Muscle of leg (tissue), 11 donors: Measurements from ENCODE around the gene RAB8B. TPM values are rescaled to one million over a fixed set of nuclear protein-coding genes. Genes with fewer than 3 reads are reported as not detected.

Source experiments
- DNase-seq: peaks from one replicate; pipeline ENCODE4 v3.0.0; 2013
- H3K27ac ChIP-seq: one replicate; pipeline ENCODE4 v1.5.1; 2013; ENCODE audit warnings: mild to moderate bottlenecking, low read length, control low read depth
- H3K27me3 ChIP-seq: one replicate; pipeline ENCODE4 v1.6.1; 2013; ENCODE audit warnings: low read length; ENCODE audit not compliant: control insufficient read depth, insufficient read depth
- H3K36me3 ChIP-seq: one replicate; pipeline ENCODE4 v1.6.1; 2013; ENCODE audit warnings: low read length; ENCODE audit not compliant: control insufficient read depth, insufficient read depth
- H3K4me1 ChIP-seq: one replicate; pipeline ENCODE4 v1.6.1; 2013; ENCODE audit warnings: low read length; ENCODE audit not compliant: control insufficient read depth, insufficient read depth
- H3K4me3 ChIP-seq: one replicate; pipeline ENCODE4 v1.5.1; 2013; ENCODE audit warnings: low read length, control low read depth
- H3K9me3 ChIP-seq: replicated peaks from 2 replicates; pipeline ENCODE4 v1.6.1; 2013; ENCODE audit warnings: low read depth, low read length; ENCODE audit not compliant: control insufficient read depth
- WGBS: methylation state at CpG from one replicate; pipeline ENCODE4 v1.1.5; 2013; ENCODE audit warnings: missing lambda C conversion rate; ENCODE audit not compliant: insufficient coverage; 5-methylcytosine and 5-hydroxymethylcytosine counted together
- polyA plus RNA-seq, 8 donors: library from polyadenylated mRNA; unstranded; fragments of 120-200 nt; gene quantifications; one replicate each; pipeline versions ENCODE4 v1.2.1 to v1.2.3, GENCODE V29; 2013; ENCODE audit warnings: inconsistent platforms in 1 of 8, low replicate concordance in 1 of 8; ENCODE audit not compliant: insufficient read length in 8 of 8, insufficient read depth in 1 of 8
- total RNA-seq: library from RNA; stranded (reverse); fragments of 120-200 nt; gene quantifications from one replicate; pipeline ENCODE4 v1.2.4, GENCODE V29; 2013

The RAB8B gene
- total and polyA plus RNA-seq, 9 donors, result 13.2 to 24.7 (median 19.0) TPM

GRCh38 chr15:63157118-63157843 is 32.1 kb upstream of the RAB8B start, which contains the start of gene RPS27L:
Gene RPS27L (minus strand): TSS chr15:63157477. CDS start chr15:63157405, 72 bp downstream.
- under 1% methylated on average over 52 of the region's 60 CpGs for WGBS
- Histone ChIP-seq H3K36me3 (peaks cover 6% of the 10 kb centered on the region), H3K9me3 (no peaks in the 10 kb centered on the region), H3K27ac (peak within 1 kb of the TSS; percentile 98), H3K4me1 (peaks cover 8% of the 10 kb centered on the region), H3K4me3 (peak within 1 kb of the TSS; percentile 94), H3K27me3 (no peaks in the 10 kb centered on the region)
- DNase-seq, result peak; percentile 97

GRCh38 chr15:63157891-63158431 is 31.4 kb upstream of the RAB8B start:
- Histone ChIP-seq H3K4me3 (peak overlapping the region; percentile 94), H3K4me1 (peaks cover 8% of the 10 kb centered on the region), H3K27ac (peak overlapping the region; percentile 98), H3K9me3 (no peaks in the 10 kb centered on the region), H3K36me3 (peaks cover 2% of the 10 kb centered on the region), H3K27me3 (no peaks in the 10 kb centered on the region)
- peak; percentile 93 for DNase-seq
- 30% methylated on average over 2 of the region's 18 CpGs for WGBS

- Histone ChIP-seq H3K4me3 (no peak overlapping the region), H3K36me3 (no peaks in the 10 kb centered on the region), H3K27me3 (no peaks in the 10 kb centered on the region), H3K9me3 (no peaks in the 10 kb centered on the region), H3K27ac (no peak overlapping the region), H3K4me1 (peaks cover 6% of the 10 kb centered on the region)
- DNase-seq, result no peak
These were observed 28.8 kb upstream of the RAB8B start for GRCh38 chr15:63160638-63161037.

- DNase-seq, result no peak
- peaks cover 4% of the 10 kb centered on the region for H3K4me1 ChIP-seq
- no peaks in the 10 kb centered on the region for H3K36me3 ChIP-seq
- WGBS, result 58% methylated on average over 1 of the region's 4 CpGs
- H3K4me3 ChIP-seq, result no peak overlapping the region
- H3K27me3 ChIP-seq, result no peaks in the 10 kb centered on the region
- H3K27ac ChIP-seq, result no peak overlapping the region
- H3K9me3 ChIP-seq, result no peaks in the 10 kb centered on the region
These were observed 26.2 kb upstream of the RAB8B start for GRCh38 chr15:63163217-63163616.

- peaks cover 9% of the 10 kb centered on the region for H3K4me1 ChIP-seq
- no peaks in the 10 kb centered on the region for H3K27me3 ChIP-seq
- no peak overlapping the region for H3K27ac ChIP-seq
- WGBS, result no CpG with 5 or more reads among the region's 6 CpGs
- no peak for DNase-seq
- no peaks in the 10 kb centered on the region for H3K36me3 ChIP-seq
- H3K9me3 ChIP-seq, result no peaks in the 10 kb centered on the region
- no peak overlapping the region for H3K4me3 ChIP-seq
These were observed 24.1 kb upstream of the RAB8B start for GRCh38 chr15:63165166-63165859.

- DNase-seq, result no peak
- Histone ChIP-seq H3K9me3 (no peaks in the 10 kb centered on the region), H3K4me1 (peaks cover 10% of the 10 kb centered on the region), H3K36me3 (no peaks in the 10 kb centered on the region), H3K4me3 (no peak overlapping the region), H3K27me3 (no peaks in the 10 kb centered on the region), H3K27ac (no peak overlapping the region)
- no CpG with 5 or more reads among the region's 2 CpGs for WGBS
These were observed 23.2 kb upstream of the RAB8B start for GRCh38 chr15:63166219-63166618.

- no peak overlapping the region for H3K4me3 ChIP-seq
These were observed 19.6 kb upstream of the RAB8B start for GRCh38 chr15:63169788-63170187.

GRCh38 chr15:63172376-63172775 is 17.0 kb upstream of the RAB8B start:
- Histone ChIP-seq H3K27me3 (no peaks in the 10 kb centered on the region), H3K36me3 (no peaks in the 10 kb centered on the region), H3K4me1 (peaks cover 20% of the 10 kb centered on the region), H3K4me3 (no peak overlapping the region), H3K9me3 (no peaks in the 10 kb centered on the region), H3K27ac (no peak overlapping the region)
- WGBS, result 100% methylated on average over 2 of the region's 5 CpGs
- DNase-seq, result no peak

More at GRCh38 chr15:63169788-63170187, 19.6 kb upstream of the RAB8B start:
- Histone ChIP-seq H3K4me1 (peaks cover 20% of the 10 kb centered on the region), H3K36me3 (no peaks in the 10 kb centered on the region), H3K9me3 (no peaks in the 10 kb centered on the region), H3K27ac (no peak overlapping the region), H3K27me3 (no peaks in the 10 kb centered on the region)
- DNase-seq, result peak; percentile 50
- 61% methylated on average over 2 of the region's 2 CpGs for WGBS

GRCh38 chr15:63172851-63173451 is 16.5 kb upstream of the RAB8B start:
- no peak overlapping the region for H3K27ac ChIP-seq
- H3K4me3 ChIP-seq, result no peak overlapping the region
- peaks cover 20% of the 10 kb centered on the region for H3K4me1 ChIP-seq
- DNase-seq, result peak; percentile 59
- H3K36me3 ChIP-seq, result no peaks in the 10 kb centered on the region
- no peaks in the 10 kb centered on the region for H3K9me3 ChIP-seq
- no peaks in the 10 kb centered on the region for H3K27me3 ChIP-seq
- WGBS, result 67% methylated on average over 1 of the region's 3 CpGs

GRCh38 chr15:63176302-63176701 is 13.1 kb upstream of the RAB8B start:
- Histone ChIP-seq H3K27me3 (no peaks in the 10 kb centered on the region), H3K4me3 (no peak overlapping the region), H3K9me3 (no peaks in the 10 kb centered on the region), H3K4me1 (peaks cover 10% of the 10 kb centered on the region), H3K27ac (no peak overlapping the region), H3K36me3 (no peaks in the 10 kb centered on the region)
- no peak for DNase-seq
- WGBS, result no CpG with 5 or more reads among the region's 3 CpGs
